Suprapubic skin (tissue), 4 donors: Measurements from ENCODE around the gene DHCR7. TPM values are rescaled to one million over a fixed set of nuclear protein-coding genes. Genes with fewer than 3 reads are reported as not detected.

Experiments used
- DNase-seq, 2 donors: peaks; one replicate each; pipeline ENCODE4 v3.0.0-alpha.2; 2019; ENCODE audit warnings: low spot score in 2 of 2
- H3K27ac ChIP-seq: fragments of 200-600 bp; sonication (generic); one replicate; pipeline ENCODE4 v1.5.1; 2019
- H3K27me3 ChIP-seq: fragments of 200-600 bp; sonication (generic); one replicate; pipeline ENCODE4 v1.5.1; 2019
- H3K36me3 ChIP-seq: fragments of 200-600 bp; sonication (generic); one replicate; pipeline ENCODE4 v1.5.1; 2019
- H3K4me1 ChIP-seq: fragments of 200-600 bp; sonication (generic); one replicate; pipeline ENCODE4 v1.5.1; 2019
- H3K4me3 ChIP-seq: fragments of 200-600 bp; sonication (generic); one replicate; pipeline ENCODE4 v1.5.1; 2019; ENCODE audit warnings: mild to moderate bottlenecking
- H3K9me3 ChIP-seq: fragments of 200-600 bp; sonication (generic); one replicate; pipeline ENCODE4 v1.5.1; 2019
- EP300 ChIP-seq: sonication (generic); formaldehyde crosslinking; IDR thresholded peaks from one replicate; pipeline ENCODE4 v1.6.1; 2017; ENCODE audit warnings: antibody characterized with exemption
- POLR2A ChIP-seq, 2 donors: fragments of 450-650 bp; IDR thresholded peaks; one replicate each; pipeline ENCODE4 v1.6.1; 2017; ENCODE audit warnings: antibody characterized with exemption in 2 of 2, mild to moderate bottlenecking in 2 of 2, moderate library complexity in 2 of 2
- POLR2AphosphoS5 ChIP-seq, 3 donors: sonication (generic); formaldehyde crosslinking; IDR thresholded peaks; one replicate each; pipeline ENCODE4 v1.6.1; 2017; ENCODE audit warnings: antibody characterized with exemption in 3 of 3
- WGBS: methylation state at CpG from one replicate; pipeline ENCODE4 v1.1.5; 2018; 5-methylcytosine and 5-hydroxymethylcytosine counted together
- total RNA-seq, 4 donors: library from RNA; depleted of rRNA; stranded (reverse); fragments of >200 nt; gene quantifications; one replicate each; pipeline ENCODE4 v1.1.0, GENCODE V29; 2016
- TF ChIP-seq, protein P1 (sequence below), 2 donors: fragments of 200-600 bp in 1 of 2; fragments of 450-650 bp in 1 of 2; sonication (generic) in 1 of 2; IDR thresholded peaks; one replicate each; pipeline ENCODE4 v1.5.1; 2016 to 2019; ENCODE audit warnings: antibody characterized with exemption in 2 of 2, mild to moderate bottlenecking in 1 of 2, moderate library complexity in 1 of 2

The DHCR7 gene
- total RNA-seq, 4 donors from 2014 or later: 41.8 to 140 (median 76.7) TPM

DNA sequence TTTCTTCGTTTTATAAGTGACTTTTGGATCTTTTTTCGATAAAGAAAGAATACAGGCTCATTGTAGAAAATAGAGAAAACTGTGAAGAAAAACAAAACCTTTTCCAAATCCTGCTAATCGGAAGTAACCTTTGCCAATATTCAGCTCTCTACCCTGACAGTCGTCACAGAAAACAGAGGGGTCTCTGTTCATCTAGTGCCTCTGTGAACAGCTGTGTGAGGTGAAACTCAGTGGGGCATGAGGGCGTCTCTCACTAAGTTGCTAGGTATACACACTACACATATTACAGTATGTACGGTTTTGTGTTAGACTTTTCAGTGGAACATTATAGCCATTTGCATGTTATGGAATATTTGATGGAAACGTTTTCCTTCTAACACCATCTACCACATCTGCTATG is 39.4 kb downstream of the DHCR7 start:
- 71% methylated on average over 7 of the region's 7 CpGs for WGBS
- no peak for TF ChIP-seq EP300
- no peak for TF ChIP-seq POLR2A (IDR thresholded peaks at IDR 0.05)
- H3K4me1 ChIP-seq: no peaks in the 10 kb centered on the region

GRCh38 chr11:71407356-71407755 is 40.8 kb downstream of the DHCR7 start:
- Histone ChIP-seq H3K36me3 (no peaks in the 10 kb centered on the region), H3K4me1 (no peaks in the 10 kb centered on the region), H3K4me3 (no peak overlapping the region), H3K9me3 (no peaks in the 10 kb centered on the region), H3K27me3 (peaks cover 11% of the 10 kb centered on the region), H3K27ac (no peak overlapping the region)
- TF ChIP-seq POLR2A (IDR thresholded peaks at IDR 0.05): no peak
- TF ChIP-seq POLR2AphosphoS5 (IDR thresholded peaks at IDR 0.05): no peak
- TF ChIP-seq EP300: no peak
- TF ChIP-seq, protein P1, sequence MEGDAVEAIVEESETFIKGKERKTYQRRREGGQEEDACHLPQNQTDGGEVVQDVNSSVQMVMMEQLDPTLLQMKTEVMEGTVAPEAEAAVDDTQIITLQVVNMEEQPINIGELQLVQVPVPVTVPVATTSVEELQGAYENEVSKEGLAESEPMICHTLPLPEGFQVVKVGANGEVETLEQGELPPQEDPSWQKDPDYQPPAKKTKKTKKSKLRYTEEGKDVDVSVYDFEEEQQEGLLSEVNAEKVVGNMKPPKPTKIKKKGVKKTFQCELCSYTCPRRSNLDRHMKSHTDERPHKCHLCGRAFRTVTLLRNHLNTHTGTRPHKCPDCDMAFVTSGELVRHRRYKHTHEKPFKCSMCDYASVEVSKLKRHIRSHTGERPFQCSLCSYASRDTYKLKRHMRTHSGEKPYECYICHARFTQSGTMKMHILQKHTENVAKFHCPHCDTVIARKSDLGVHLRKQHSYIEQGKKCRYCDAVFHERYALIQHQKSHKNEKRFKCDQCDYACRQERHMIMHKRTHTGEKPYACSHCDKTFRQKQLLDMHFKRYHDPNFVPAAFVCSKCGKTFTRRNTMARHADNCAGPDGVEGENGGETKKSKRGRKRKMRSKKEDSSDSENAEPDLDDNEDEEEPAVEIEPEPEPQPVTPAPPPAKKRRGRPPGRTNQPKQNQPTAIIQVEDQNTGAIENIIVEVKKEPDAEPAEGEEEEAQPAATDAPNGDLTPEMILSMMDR (IDR thresholded peaks at IDR 0.05): no peak
- WGBS: 88% methylated on average over 14 of the region's 15 CpGs
- DNase-seq: no peak

More for the DNA sequence above, 39.4 kb downstream of the DHCR7 start:
- DNase-seq: no peak
- Histone ChIP-seq H3K36me3 (no peaks in the 10 kb centered on the region), H3K4me3 (no peak overlapping the region), H3K27me3 (peaks cover 15% of the 10 kb centered on the region), H3K27ac (no peak overlapping the region), H3K9me3 (no peaks in the 10 kb centered on the region)

GRCh38 chr11:71406681-71407080 is 41.5 kb downstream of the DHCR7 start:
- no peaks in the 10 kb centered on the region for H3K36me3 ChIP-seq
- DNase-seq: no peak
- no peak overlapping the region for H3K27ac ChIP-seq
- H3K9me3 ChIP-seq: no peaks in the 10 kb centered on the region
- H3K4me3 ChIP-seq: no peak overlapping the region
- H3K4me1 ChIP-seq: no peaks in the 10 kb centered on the region
- TF ChIP-seq EP300 (no peak), POLR2A (IDR thresholded peaks at IDR 0.05) (no peak), POLR2AphosphoS5 (IDR thresholded peaks at IDR 0.05) (no peak)
- TF ChIP-seq, protein P1 (IDR thresholded peaks at IDR 0.05): no peak
- WGBS: 63% methylated on average over 10 of the region's 10 CpGs
- H3K27me3 ChIP-seq: peaks cover 11% of the 10 kb centered on the region

DNA sequence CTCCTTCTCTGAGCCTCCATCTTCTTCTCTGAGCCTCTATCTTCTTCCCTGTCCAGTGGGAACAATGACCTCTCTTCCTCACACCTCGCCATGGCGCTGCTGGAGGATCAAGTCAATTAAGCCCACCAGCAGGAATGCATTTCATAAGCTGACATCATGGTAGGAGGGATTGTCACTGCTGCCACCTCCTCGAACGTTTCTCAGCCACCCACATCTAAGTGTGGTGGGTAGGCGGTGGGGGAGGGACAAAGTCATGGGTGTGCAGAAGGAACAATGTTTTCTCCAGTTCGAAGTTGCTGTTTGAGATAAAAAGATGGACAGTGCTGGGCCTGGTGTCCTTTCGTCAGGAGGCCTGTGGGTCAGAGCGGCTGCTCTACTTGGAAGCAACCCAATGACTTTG is 44.0 kb downstream of the DHCR7 start:
- TF ChIP-seq EP300 (no peak), POLR2AphosphoS5 (IDR thresholded peaks at IDR 0.05) (no peak)
- TF ChIP-seq, protein P1 (IDR thresholded peaks at IDR 0.05): no peak
- no peak for DNase-seq
- Histone ChIP-seq H3K4me3 (no peak overlapping the region), H3K4me1 (no peaks in the 10 kb centered on the region), H3K36me3 (no peaks in the 10 kb centered on the region), H3K9me3 (no peaks in the 10 kb centered on the region), H3K27ac (no peak overlapping the region), H3K27me3 (peaks cover 11% of the 10 kb centered on the region)
- 88% methylated on average over 8 of the region's 8 CpGs for WGBS

- TF ChIP-seq, protein P1 (IDR thresholded peaks at IDR 0.05): no peak
- TF ChIP-seq EP300: no peak
- no peak for TF ChIP-seq POLR2A (IDR thresholded peaks at IDR 0.05)
- TF ChIP-seq POLR2AphosphoS5 (IDR thresholded peaks at IDR 0.05): no peak
Measured at GRCh38 chr11:71402878-71403277, 45.3 kb downstream of the DHCR7 start.

GRCh38 chr11:71400216-71400615 is 48.0 kb downstream of the DHCR7 start:
- no peaks in the 10 kb centered on the region for H3K9me3 ChIP-seq
- no peak overlapping the region for H3K27ac ChIP-seq
- 81% methylated on average over 3 of the region's 9 CpGs for WGBS
- TF ChIP-seq EP300: no peak
- TF ChIP-seq, protein P1 (IDR thresholded peaks at IDR 0.05): no peak
- H3K36me3 ChIP-seq: no peaks in the 10 kb centered on the region
- H3K4me1 ChIP-seq: no peaks in the 10 kb centered on the region
- no peak overlapping the region for H3K4me3 ChIP-seq
- no peak for DNase-seq
- peaks cover 17% of the 10 kb centered on the region for H3K27me3 ChIP-seq

More at GRCh38 chr11:71402878-71403277, 45.3 kb downstream of the DHCR7 start:
- H3K4me1 ChIP-seq: no peaks in the 10 kb centered on the region
- no peak overlapping the region for H3K4me3 ChIP-seq
- H3K36me3 ChIP-seq: no peaks in the 10 kb centered on the region
- no peaks in the 10 kb centered on the region for H3K9me3 ChIP-seq
- H3K27ac ChIP-seq: no peak overlapping the region
- peaks cover 11% of the 10 kb centered on the region for H3K27me3 ChIP-seq
- WGBS: 100% methylated on average over 4 of the region's 15 CpGs
- DNase-seq: no peak
